NCI-H2029 treated with DMSO at 0.1 percent for 48 hours (cell line): ENCODE measurements around the gene TLN1.
A peak's percentile ranks its signal among the peaks of the same experiment; 100 is the strongest.

Experiments used
- DNase-seq: peaks from one replicate; lab custom pipeline; 2025; lab: John Stamatoyannopoulos, UW

Gene TLN1

DNA sequence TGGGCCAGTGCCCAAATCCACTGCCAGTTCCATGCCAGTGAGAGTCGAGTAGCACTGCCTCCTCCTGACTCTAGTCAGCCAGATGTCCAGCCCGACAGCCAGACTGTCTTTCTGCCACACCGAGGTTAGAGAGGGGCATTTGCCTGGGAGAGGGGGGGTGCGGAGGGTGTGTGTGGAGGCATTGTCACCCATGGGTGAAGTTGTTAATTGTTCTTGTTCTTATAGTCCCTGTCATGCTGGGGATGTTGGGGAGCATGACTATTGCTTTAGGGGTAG is 18.2 kb upstream of the TLN1 start:
- no peak for DNase-seq

- DNase-seq, result no peak
Measured at GRCh38 chr9:35749515-35750255, 17.7 kb upstream of the TLN1 start.

DNA sequence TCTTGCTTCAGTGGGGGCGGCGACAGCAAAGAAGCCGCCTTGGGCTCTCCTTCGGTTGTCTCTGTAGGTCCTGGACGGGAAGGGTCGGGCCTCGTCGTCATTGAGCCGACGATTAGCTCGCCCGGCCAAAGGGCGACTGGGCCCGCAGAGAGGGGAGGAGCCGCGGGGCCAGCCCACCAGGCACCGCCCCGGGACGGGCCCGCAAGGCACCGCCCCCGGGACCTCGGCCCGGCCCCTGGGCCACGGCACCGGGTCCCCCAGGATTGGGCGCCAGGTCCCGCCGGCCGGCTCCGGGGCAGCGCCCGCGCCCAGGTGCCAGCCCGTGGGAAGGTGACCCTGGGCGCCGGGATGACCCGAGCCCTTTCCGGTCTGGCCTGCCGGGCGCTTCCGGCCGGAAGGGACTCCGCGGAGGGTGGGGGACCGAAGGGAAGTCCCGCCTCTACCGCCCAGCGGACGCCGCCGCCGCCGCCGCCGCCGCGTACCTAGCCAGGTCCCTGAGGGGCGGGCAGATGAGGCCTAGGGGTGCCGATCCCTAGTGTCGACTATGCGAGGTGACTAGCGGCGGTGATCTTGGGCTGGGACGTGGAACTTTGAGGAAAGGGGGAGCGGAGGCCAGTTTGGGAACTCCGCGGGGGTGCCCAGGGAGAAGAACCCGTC is 17.0 kb upstream of the TLN1 start, which contains the start of the genes GBA2 and RGP1:
Gene GBA2 (minus strand): TSS at position 371 of the 657 bp plus-strand sequence. CDS start 524 bp downstream, outside the sequence.
Gene RGP1 (plus strand): TSS at position 430 of the 657 bp plus-strand sequence. CDS start 469 bp downstream, outside the sequence.
- peak; percentile 16 for DNase-seq

GRCh38 chr9:35748242-35748857 is 16.4 kb upstream of the TLN1 start:
- DNase-seq, result no peak

DNA sequence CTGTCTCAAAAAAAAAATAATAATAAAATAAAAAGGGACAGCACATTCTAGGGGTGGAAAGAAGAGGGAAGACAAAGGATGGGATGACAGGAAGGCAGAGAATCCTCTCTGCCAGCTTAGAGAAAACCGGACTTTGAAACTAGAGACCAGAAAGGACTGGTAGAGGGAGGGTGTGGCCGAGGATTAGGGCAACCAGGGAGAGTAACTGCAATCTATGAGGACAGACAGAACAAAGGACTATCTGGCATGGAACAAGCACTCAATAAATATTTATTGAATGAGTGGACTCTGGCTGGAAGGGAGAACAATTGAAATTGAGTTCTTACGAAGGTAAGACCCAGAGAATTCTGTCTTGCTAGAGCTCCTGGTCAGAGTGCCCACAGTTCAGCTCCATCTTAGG is 14.6 kb upstream of the TLN1 start:
- no peak for DNase-seq

DNA sequence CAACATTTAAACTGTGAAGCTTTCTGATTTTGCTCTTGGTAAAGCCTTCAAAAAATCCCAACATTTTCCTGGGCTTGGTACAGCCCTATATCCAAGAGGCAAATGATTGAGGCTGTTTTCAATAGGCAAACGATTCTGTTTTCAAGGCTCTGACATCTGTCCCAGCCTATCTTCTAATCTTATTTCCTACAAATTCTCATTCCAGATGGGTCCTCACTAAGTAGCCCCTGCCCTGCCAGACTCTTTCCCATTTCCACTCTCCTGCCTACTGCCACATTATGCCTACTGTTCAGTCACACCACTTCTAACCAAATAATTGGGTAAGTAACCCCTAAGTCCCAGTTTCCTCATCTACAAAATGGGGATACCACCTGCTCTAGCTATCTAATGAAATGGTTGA is 13.6 kb upstream of the TLN1 start:
- DNase-seq, result no peak

DNA sequence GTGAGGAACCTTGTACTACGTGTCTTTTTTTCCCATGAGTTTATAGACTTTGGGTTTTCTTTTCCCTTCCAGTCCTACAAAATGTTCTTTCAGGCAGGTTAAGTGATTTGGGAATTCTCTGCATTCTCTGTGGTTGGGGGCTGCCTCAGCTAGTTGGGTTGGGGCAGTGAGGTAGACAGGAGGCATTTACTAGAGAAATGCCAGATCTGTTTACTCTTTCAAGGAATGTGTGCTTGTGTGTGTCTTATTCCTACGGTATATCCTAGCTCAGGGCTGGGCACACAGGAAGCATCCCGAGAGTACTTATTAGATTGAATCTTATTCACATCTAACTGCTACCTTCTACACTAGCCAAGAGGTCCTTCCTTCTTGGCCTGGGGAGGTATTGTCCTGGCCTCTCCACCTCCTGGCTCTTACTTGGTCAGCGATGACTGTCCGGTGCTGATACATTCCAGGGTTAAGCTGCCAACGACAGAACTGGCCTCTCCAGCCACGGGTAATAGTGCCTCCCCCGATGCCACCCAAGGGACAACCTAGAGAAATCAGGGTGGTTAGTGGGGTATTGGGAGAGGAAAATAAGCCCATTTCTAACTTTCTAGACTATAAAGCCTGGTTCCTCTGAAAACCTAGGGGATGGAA is 12.0 kb upstream of the TLN1 start:
- DNase-seq, result no peak

DNA sequence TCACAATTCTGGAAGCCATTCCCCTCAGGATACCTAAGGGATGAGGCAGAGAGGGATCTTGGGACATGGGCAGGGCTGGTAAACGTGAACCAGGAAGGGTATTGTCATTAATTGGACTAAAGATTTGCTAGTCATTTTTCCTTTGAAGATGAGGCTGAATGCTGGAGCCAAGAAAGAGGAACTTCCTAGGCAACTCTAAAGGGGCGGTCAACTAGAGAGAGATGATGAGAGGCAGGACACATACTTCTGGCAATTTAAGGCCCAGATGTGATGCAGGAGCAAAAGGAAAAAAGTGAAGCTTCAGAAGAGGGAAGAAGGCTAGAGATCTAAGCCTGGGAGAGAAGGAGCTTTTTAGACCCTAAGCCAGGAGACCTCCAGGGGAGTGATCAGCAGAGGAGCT is 11.5 kb upstream of the TLN1 start:
- DNase-seq, result no peak

GRCh38 chr9:35741740-35742139 is 9.7 kb upstream of the TLN1 start:
- no peak for DNase-seq

- DNase-seq, result no peak
Measured at GRCh38 chr9:35740243-35740642, 8.2 kb upstream of the TLN1 start.

DNA sequence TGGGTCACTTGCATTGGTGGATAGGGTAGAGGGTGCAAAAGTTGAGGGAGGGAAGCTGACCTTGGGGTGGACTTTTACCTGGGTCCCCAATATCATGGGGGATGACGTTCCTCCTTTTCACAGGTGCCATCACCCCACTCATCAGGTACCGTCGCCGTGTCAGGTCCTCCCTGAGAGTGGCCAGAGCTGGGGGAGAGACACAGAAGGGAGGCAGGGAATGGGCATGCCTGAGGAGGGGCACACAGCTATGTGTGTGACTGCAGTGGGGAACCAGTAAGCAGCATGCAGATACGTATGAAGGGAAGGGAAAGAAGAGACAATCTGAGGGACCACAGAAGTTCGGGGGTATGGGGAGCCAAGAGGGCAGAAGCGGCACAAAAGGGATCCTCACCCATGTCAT is 6.9 kb upstream of the TLN1 start:
- DNase-seq, result no peak

GRCh38 chr9:35738186-35738585 is 6.2 kb upstream of the TLN1 start:
- no peak for DNase-seq

DNA sequence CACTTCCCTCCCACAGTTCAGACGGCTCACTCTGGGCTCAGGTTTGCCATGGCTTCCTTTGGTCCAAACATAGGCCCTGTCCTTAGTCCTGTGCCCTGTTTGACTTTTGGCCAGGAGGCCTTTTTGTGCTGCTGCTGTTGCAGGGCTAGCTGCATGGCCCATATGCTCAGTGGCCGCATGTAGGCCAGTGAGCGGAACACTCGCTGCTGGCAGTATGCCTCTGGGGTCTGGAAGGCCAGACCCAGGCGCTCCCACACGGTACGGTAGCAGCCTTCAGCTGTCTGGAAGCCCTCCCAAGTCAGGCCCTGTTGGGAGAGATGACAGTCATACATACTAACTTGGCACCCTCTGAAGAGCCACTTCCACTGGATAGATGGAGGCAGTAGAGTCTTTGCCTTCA is 5.1 kb upstream of the TLN1 start:
- no peak for DNase-seq

GRCh38 chr9:35736201-35736633 is 4.2 kb upstream of the TLN1 start:
- DNase-seq, result peak; percentile 64

DNA sequence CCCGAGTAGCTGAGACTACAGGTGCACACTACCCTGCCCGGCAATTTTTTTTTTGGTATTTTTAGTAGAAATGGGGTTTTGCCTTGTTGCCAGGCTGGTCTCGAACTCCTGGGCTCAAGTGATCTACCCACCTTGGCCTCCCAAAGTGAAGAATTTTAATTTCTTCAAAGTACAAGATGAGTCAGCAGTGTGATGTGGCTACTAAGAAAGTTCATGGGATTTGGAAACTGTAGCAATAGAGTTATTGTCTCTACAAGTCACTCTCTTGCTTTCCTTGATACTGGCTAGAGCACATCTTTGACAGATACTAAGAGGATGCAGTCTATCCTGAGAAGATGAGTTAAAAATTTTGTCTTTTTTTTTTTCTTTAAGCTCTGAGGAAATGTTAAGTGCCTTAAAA is 2.1 kb upstream of the TLN1 start:
- DNase-seq, result no peak

- no peak for DNase-seq
Measured at GRCh38 chr9:35732800-35733541, 976 bp upstream of the TLN1 start.

DNA sequence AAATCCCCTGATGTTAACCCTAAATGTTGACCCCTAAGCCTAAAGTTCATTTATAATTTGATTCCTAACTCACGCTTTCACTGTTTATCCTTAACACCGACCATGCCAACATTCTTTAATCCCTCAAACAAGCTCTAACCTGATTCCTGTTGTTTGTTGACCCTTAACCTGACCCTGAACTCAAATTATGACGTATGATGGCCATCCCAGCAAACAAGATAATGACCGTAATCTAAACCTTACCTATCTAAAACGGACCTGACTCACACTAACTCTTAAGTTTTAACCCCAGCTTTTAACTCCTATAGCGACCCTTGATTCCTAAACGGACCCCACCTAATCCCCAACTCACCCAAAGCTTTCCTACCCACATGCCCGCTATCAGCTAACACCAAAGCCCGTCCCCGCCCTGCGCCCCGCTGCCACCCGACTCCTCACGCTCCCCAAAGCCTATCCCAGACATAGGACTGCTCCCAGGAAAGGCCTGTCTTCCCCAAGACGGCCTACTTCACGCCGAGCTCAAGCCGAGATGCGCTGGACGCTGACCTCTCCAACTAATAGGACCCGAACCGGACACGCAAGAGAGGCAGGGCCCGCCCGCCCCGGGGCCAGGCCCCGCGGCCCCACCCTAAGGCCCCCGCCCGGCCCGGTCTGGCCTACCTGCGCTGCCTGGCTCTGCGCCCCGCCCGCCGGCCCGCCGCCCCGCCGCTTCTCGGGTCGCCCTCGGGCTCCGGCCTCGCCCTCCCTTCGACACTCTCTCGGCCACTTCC is 395 bp downstream of the TLN1 start:
- no peak for DNase-seq

DNA sequence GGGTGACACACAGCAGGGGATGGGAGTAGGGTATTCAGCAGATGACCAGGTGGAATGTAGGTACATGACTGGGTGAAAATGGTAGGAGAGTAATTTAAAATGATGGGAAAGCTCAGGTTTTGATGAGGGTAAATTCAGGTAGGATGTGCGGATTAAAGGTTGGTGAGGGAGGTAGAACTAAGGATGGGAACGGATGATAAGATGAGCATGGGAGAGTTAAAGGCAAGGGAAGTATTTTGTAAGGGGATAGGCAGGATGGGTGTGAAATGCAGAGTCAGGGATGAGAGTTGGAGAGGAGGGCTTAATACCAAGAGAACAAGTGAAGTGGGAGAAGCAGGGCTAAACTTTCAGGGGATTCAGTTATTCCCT is 1.5 kb downstream of the TLN1 start:
- DNase-seq, result no peak

- no peak for DNase-seq
Measured at GRCh38 chr9:35729700-35730485, 2.1 kb downstream of the TLN1 start.

GRCh38 chr9:35729101-35729500 is 2.9 kb downstream of the TLN1 start:
- DNase-seq, result no peak
